Activated CD4-positive, alpha-beta T cell treated with anti-CD3 and anti-CD28 coated beads, Interleukin-2, amount 50 U/mL, for 4 hours (primary cell): ENCODE results near the gene MARK1.
"Not testable (repeated sequence)": the region's sequence is repeated elsewhere in the genome, so short reads cannot be mapped to it uniquely, and the experiment has no call there.

Experiments
- DNase-seq, 2 experiments: peaks; one replicate each; pipeline ENCODE4 v3.0.0-alpha.2; 2020

The MARK1 gene

DNA sequence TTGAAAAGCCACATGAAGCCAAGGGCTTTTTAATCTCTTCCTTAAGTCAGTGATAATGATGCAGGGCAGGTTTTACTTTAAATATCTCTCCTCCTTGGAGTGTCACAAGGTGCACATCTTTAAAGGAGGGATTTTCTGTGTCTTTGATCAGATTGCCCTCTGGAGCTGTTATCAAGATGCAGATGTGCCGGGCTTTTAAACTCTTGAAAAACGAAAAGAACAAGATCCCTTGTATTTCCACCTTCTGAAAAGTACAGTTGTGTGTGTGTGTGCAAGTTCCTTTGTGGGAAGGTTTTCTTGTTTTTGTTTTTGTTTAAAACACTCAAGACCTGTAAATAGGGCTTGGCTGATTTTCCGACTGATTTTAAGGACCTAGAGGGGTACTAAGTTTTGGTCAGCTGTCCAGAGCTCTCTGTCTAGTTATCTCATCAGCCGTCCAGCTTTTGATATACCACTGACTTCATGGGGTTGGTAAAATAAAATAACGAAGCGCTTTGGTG is 1.6 kb downstream of the MARK1 start:
- no peak for DNase-seq

DNA sequence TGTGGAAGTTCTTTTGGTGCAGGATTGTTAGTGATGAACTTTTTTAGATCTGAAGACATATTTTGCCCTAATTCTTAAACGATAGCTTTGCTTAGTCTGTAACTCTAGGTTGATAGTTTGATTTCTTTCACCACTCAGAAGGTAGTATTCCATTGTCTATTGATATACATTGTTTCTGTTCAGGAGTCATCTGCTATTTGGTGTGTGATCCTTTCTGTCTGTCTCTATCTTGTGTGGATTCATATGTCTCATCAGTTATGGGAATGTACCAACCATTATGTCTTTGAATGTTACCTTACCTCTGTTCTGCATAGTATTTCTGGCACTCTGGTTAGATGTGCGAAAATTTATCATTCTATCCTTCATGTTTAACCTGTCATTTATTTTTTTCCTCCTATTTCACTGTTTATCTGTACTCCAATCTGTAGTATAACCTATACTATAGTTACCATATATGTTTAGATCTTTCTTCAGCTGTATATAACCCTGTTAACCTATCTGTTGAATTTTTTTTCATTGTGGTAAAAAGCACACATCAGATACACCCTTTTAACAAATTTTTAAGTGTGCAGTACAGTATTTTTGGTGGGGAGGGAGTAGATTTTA is 5.7 kb downstream of the MARK1 start:
- no peak for DNase-seq

DNA sequence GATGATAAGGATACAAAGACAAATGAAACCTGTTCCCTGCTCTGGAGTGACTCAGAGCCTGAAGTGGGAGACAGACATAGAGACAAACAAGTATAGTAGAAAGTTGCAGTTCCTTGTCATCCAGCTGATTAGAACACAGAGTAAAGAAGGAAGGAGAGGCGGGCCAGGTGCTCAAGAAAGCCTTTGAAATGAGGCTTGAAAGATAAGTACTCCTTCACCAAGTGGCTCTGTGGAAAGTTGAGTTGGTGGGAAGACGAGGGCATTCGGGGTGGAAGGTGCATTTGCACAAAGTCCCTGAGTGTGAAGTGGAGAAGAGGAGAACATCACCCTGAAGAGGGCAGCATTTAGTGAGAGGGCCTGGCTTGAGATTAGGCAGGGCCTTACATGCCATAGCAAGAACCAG is 17.0 kb downstream of the MARK1 start:
- DNase-seq = no peak

DNA sequence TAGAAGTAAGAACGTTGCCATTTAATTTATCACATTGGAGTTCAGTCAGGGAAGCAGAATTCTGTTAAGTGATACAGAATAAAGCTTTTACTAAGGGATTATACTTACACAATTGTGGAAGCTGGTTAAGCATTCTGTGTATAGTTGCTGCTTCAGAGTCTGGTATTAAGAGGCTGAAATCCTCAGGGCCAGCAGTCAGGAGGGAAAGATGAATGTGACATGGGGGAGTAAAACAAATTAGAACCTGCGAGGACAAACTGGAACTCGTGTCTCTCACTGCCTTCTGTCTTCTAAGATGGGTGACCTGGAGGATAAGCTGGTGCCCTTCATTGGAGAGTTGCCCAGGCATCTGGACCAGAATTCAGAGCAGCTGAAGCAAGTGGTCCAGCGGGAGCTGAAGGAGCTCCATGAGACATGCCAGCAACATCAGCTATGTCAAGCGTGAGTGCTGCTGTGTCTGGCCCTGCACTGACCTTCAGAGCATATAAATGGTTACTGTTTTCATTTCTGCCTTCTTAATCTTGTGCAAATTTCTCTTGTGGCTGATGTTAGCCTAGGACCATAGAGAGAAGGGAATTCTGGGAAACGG is 23.0 kb downstream of the MARK1 start:
- no peak for DNase-seq

DNA sequence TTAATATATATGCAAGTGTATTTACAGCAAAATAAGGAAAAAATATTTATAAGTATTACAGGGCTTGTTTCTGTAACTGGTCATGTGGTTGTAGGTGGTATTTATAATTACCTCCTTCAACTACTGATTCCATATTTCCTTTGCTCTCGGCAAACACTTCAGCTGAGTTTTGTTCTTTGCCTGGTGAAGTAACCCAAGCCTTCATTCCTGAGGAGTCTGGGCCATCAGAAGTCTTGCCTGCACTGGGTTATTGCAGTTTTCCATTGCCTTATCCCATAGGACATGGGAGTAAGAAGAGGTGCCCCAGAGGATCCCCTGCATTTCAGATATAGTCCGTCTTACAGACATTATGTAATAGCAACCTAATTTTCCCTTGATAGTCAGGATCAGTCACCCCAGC is 23.8 kb downstream of the MARK1 start:
- no peak for DNase-seq

DNA sequence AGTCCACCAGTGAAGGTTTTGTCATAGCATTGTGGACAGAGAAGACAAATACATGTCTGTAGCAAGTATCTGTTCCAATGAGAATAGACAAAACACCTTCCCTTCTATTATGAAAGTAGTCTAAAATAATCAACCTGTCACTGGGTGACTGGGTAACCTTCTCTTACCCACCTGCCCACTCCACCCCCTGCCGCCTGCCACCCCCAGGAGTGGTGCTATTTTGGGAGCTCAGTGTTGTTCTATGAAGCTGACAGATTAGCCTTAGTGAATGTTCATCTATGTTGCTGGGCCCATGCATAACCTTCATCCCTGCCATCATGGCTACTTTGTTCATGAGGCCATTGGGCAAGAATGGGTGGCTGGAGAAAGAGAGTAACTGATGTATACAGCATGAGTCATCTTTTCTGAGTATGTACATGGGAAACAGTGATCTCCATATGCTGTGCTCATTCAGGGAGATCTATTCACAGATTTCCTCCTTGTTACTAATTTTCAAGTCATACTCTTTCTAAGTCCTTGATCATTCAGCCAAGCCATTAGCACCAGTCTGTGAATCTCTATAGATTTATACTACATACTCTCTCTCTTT is 24.8 kb downstream of the MARK1 start:
- no peak for DNase-seq

DNA sequence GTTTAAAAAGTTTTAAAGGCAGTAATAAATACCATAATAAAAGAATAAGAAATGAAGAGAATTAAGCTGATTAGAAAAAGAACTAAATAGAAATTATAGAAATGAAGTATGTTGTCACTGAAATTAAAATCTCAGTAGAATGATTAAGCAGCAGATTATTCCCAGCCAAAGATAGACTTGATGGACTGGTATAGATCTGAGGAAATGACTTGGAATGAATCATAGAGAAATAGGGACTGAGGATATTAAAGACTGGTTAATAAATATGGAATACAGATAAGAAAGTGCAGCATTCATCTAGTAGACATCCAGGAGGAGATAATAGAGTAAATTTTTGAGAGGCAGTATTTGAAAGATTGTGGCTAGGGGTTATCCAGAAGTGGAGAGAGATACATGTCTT is 28.7 kb downstream of the MARK1 start:
- DNase-seq = no peak

DNA sequence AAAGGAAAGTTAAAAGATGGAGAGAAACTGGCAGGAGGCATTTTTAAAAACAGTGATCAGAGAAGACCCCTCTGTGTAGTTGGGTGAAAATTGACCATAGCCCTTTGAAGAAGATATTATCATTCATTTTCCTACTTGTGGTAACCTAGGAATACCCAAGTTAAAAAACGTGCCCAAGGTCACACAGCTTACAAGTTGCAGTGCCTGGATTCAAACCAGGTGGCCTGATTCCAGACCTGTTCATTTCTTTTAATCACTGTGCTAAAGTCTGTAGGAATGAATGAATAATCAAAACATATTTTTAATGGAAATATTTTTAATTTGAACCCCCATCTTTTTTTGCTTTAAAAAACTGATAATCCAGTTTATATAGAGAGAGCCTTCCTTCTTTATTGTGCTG is 35.6 kb downstream of the MARK1 start:
- no peak for DNase-seq

DNA sequence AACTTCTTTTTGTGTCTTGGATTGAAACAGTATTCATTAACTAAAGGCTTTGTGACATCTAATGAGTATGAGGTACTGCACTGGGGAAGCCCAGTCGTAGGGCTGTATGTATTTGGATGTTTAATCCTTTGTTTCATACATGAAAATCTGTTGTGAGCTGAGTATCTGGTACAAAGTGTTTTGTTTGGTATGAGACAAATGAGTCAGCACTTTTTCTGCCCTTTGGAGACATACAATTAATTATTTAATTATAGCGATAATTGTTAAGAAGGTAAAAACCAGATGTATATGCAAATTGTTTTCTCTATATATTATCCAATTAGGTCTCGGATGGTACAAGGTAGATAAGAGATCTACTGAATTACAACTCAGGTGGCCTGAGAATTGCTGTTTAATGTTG is 36.3 kb downstream of the MARK1 start:
- DNase-seq = no peak

DNA sequence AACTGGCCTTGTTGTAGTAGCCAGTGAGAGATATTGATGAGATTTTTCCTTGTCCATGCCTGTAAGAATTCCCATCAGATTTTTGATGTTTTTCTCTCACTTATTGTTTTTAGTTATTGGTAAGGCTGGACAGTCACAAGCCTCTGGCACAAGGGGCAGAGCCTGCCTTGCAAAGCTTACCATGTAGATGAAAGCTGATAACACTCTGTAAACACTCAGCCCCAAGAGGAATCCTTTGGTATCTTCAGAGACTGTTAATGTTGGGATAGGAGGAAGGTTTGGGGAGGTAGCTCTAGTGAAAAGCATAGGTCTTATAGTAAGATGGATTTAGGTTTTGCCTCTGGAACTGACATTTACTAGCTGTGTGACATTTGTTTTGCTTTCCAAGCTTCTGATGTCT is 37.7 kb downstream of the MARK1 start:
- DNase-seq = no peak

DNA sequence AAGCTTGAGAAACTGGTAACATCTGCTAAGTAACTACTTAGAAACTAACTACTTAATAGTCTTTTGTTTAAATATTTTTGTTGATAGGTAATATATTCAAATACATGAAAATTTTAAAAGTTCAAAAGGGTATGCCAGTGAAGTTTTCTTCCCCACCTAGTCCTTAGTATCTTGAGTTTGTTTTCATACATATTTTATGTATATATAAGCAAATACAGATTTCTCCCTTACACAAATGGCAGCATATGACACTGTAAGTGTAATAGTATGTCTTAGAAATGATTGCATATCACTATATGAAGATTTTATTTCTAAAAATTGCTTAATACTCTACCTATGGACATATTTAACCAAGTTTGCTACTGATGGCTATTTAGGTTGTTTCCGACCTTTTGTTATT is 38.9 kb downstream of the MARK1 start:
- no peak for DNase-seq

DNA sequence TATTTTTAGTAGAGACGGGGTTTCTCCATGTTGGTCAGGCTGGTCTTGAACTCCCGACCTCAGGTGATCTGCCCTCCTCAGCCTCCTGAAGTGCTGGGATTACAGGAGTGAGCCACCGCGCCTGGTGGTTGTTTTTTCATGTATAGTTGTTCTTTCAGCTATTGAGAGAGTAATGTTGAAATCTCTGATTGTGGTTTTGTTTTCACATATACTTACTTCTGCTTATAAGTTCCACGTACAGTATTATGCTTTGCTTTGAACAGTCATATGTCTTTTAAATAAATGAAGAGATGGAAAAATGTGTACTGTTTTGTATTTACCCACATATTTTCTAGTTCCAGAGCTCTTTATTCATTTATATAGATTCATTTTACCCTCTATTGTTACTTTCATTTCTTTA is 44.5 kb downstream of the MARK1 start:
- DNase-seq = no peak

DNA sequence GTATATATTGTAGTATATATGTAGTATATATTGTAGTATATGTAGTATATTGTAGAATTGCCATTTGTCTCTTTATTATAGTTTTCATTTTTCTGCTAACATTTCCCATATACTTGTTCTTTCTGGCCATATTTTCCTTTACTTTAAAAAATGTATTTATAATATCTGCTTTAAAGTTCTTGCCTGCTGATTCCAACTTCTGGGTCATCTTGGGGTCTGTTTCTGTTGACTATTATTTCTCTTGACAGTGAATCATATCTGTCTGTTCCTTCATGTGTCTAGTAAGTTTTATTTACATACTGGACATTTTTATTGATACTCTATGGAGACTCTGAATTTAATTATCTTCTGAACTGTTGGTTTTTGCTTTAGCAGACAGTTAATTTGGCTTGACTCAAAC is 45.9 kb downstream of the MARK1 start:
- no peak for DNase-seq

DNA sequence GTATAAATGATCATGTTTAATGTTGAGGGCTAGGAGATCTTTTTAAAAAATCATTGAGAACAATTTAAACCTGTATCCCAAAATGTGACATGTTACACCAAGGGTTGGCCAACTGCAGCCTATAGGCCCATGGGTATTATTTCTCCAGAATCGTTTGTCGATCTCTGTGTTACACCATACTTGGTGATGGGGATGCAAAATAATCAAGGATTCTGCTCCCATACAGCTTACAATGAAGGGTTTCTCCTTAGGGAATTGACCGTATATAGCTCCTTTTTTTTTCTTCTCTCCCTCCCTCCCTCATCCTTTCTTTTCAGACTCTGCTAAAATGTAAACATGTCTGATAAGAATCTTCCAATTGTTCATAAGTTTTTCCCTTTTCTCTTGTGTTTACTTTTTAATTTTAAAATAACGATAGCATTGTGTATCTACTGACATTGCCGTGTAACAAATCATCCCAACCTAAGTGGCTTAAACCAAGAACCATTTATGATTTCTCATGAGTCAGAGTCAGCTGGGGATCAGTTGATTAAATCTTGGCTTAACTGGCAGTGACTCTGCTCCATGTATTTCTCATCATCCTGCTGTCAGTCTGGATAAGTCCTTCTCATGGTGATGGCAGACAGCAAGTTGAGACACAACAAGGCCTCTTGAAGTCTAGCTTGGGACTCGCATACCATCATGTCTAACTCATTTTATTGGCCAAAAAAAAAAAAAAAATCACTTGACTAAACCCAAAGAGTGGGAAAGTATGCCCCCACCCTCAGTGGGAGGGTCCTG is 48.0 kb downstream of the MARK1 start:
- no peak for DNase-seq

DNA sequence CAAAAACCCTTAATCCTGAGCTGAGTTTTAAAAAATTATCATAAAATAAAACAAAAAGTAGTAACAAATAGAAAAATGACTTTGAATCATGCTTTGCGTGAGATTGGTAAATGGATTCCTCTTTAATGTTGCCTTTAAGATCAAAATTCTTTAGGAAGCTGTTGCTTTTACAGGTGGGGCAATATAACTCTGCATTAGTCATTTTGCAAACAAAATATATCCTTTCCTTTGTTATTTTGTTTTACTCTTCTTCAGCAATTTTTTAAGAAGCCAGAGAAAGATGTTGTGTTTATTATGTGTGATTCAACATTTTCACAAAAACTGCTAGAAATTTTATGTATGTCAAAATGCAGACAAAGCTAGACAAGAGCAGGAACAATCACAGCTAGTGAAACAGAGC is 50.0 kb downstream of the MARK1 start:
- DNase-seq = no peak

DNA sequence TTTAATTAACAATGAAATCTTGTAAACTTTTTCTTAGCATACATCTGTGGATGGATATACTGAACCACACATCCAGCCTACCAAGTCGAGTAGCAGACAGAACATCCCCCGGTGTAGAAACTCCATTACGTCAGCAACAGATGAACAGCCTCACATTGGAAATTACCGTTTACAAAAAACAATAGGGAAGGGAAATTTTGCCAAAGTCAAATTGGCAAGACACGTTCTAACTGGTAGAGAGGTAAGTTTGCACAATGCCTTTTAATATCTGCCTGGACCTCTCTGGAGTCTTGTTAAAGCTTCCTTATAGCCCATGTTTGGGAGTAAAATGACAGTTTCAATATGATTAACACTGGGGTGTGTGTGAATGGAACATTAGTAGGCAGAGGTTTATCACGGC is 51.4 kb downstream of the MARK1 start:
- DNase-seq = no peak

DNA sequence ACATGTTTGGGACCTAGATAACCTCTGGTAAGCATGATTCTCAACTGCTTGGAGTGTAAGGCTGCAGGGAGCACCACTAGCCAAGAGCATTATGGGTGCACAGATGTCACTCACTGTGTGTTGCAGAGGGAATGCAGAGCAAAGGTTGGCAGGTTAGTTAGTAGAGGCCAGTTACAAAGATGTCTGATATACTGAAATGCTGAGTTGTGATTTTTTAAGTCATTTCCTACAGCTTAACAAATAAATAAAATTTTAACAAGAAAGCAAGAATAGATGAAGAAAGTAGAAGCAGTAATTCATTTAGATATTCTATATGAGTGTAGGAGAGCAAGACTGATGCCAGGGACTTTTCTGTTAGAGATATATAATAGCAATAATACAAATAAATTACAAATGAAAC is 64.8 kb downstream of the MARK1 start:
- no peak for DNase-seq

DNA sequence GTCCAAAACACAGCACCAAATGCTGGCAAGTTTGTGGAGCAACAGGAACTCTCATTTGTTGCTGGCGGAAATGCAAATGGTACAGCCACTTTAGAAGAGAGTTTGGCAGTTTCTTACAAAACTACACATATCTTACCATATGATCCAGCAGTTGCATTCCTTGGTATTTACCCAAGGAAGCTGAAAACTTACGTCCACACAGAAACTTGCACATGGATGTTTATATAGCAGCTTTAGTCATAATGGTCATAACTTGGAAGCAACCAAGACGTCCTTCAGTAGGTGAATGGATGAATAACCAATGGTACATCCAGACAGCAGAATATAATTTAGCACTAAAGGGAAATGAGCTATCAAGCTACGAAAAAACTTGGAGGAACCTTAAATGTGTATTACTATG is 66.4 kb downstream of the MARK1 start:
- DNase-seq = no peak

DNA sequence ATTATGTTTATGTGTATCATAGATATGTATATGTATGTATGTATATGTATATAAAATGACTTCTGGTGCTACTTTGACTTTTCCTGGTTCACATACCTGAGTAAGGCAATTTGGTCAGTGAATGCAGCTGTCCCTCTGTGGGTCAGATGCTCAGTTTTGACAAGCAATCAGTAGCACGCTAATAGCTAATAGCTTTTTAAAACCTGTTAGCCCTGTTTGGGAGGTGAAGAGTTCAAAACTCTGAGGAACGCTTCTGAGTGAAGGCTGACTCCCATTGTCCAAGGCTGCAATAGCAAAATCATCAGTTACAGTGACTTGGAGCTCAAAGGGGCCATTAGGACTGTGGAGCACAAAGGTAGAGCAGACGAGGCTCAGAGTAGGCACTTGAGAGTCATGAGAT is 67.2 kb downstream of the MARK1 start:
- DNase-seq = no peak

DNA sequence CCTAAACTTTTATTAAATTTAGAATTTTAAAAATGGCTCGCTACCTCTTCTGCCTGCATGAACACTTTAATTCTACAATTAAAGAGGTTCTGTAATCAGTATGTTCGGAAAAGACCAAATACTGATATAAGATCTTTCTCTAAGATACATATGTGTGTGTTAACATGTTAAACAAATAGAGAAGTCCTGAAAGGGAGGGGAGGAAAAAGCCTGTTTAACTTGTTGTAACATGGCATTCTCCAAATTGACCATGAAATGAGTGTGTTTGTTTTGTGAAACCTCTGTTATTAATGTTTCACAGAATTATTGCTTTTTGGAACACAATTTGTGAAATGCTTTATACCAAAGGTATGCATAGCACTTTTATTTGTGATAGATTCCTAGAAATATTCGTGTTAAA is 77.0 kb downstream of the MARK1 start:
- DNase-seq = no peak

DNA sequence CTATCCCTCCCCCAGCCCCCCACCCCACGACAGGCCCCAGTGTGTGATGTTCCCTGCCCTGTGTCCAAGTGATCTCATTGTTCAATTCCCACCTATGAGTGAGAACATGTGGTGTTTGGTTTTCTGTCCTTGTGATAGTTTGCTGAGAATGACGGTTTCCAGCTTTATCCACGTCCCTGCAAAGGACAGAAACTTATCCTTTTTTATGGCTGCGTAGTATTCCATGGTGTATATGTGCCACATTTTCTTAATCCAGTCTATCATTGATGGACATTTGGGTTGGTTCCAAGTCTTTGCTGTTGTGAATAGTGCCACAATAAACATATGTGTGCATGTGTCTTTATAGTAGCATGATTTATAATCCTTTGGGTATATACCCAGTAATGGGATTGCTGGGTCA is 77.7 kb downstream of the MARK1 start:
- not testable (repeated sequence) for DNase-seq

DNA sequence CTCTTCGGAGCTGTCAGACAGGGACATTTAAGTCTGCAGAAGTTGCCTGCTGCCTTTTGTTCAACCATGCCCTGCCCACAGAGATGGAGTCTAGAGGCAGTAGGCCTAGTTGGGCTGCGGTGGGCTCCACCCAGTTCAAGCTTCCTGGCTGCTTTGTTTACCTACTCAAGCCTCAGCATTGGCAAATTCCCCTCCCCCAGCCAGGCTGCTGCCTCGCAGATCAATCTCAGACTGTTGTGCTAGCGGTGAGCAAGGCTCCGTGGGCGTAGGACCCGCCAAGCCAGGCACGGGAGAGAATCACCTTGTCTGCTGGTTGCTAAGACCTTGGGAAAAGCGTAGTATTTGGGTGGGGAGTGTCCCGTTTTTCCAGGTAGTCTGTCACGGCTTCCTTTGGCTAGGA is 83.2 kb downstream of the MARK1 start:
- not testable (repeated sequence) for DNase-seq

DNA sequence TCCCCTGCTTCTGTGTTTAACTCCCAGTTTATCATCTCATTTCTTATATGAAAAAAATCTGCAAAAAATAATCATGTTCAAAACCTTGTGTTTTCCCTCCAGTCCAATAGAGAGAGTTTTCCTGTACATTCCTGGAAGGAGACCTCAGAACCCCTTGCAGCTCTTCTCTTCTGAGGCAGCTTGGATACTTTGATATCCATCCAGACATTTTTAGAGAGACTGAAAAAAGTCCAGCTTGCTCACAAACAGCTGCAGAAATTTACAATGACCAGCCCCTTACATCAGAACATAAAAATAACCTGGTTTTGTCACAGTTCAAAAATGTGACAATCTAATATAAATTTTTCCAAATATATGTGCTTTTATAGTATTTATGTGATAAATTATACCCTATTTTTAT is 88.9 kb downstream of the MARK1 start:
- DNase-seq = no peak

DNA sequence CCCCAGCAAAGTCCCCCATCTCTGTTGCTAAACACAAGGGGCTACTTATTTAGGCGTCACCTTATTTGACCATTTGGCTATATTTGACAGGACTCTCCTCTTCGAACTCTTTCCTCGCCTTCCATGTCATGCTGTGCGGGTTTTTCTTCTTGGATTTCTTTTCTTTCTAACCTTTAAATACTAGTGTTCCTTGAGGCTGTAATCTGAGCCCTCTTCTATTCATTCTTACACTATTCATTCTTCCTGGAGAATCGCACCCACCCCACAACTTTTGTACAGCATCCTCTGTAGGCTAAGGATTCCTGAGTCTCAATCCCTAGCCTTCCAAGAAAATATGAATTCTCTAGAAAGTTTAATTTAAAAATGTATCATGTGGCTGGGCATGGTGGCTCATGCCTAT is 100.5 kb downstream of the MARK1 start:
- no peak for DNase-seq
